WTC11 (cell line): ENCODE data around the gene ATXN7L3. TPM values are rescaled to one million over a fixed set of nuclear protein-coding genes. Genes with fewer than 3 reads are reported as not detected.

Experiments used
- ATAC-seq: fragments of 200-7000 bp; cut with Tn5 transposase; 2 replicates; pipeline ENCODE4 v1.10.0; 2021; ENCODE audit warnings: mild to moderate bottlenecking, moderate library complexity
- CTCF ChIA-PET: fragments of 300-600 bp; sonication (Branson Sonifier 250); formaldehyde crosslinking; loops from one replicate; lab custom pipeline; 2021; ENCODE audit warnings: antibody characterized with exemption; lab: Charles Lee
- POLR2A ChIA-PET: fragments of 350-600 bp; sonication (Branson Sonifier 250); formaldehyde crosslinking; loops from one replicate; lab custom pipeline; 2021; ENCODE audit warnings: antibody characterized with exemption; lab: Charles Lee
- DNase-seq: peaks from one replicate; pipeline ENCODE4 v3.0.0; 2021; ENCODE audit warnings: low spot score
- H3K27ac Mint-ChIP-seq: 2 replicates; pipeline ENCODE4 v1.8.0; 2021; ENCODE audit warnings: mixed read lengths
- H3K27me3 Mint-ChIP-seq: 2 replicates; pipeline ENCODE4 v1.8.0; 2021; ENCODE audit warnings: low read depth, mild to moderate bottlenecking, moderate library complexity, mixed read lengths
- H3K36me3 Mint-ChIP-seq: 2 replicates; pipeline ENCODE4 v1.8.0; 2021; ENCODE audit warnings: mixed read lengths
- H3K4me1 Mint-ChIP-seq: 2 replicates; pipeline ENCODE4 v1.8.0; 2022; ENCODE audit warnings: mixed read lengths
- H3K4me3 Mint-ChIP-seq: 2 replicates; pipeline ENCODE4 v1.8.0; 2021; ENCODE audit warnings: mild to moderate bottlenecking, moderate library complexity, mixed read lengths
- H3K9me3 Mint-ChIP-seq: 2 replicates; pipeline ENCODE4 v1.8.0; 2021; ENCODE audit warnings: mixed read lengths
- ATF3 ChIP-seq: sonication (generic); formaldehyde crosslinking; conservative IDR thresholded peaks from 2 replicates; pipeline ENCODE4 v1.8.1; 2022; ENCODE audit warnings: mild to moderate bottlenecking, missing genetic modification reagents
- ATF6 ChIP-seq: sonication (generic); formaldehyde crosslinking; IDR thresholded peaks from 2 replicates; pipeline ENCODE4 v1.8.1; 2023; ENCODE audit warnings: mild to moderate bottlenecking, missing genetic modification reagents
- CTCF ChIP-seq: fragments of 200-600 bp; IDR thresholded peaks from 2 replicates; pipeline ENCODE4 v1.8.0; 2022; ENCODE audit warnings: antibody characterized with exemption
- ELF4 ChIP-seq: sonication (generic); formaldehyde crosslinking; IDR thresholded peaks from 2 replicates; pipeline ENCODE4 v1.8.1; 2022; ENCODE audit warnings: low read depth, mild to moderate bottlenecking, moderate library complexity, missing genetic modification reagents
- EMX1 ChIP-seq: fragments of 250-450 bp; sonication (Bioruptor Pico); IDR thresholded peaks from 2 replicates; pipeline ENCODE4 v1.8.0; 2021; ENCODE audit warnings: mild to moderate bottlenecking
- FOXP1 ChIP-seq: sonication (generic); formaldehyde crosslinking; IDR thresholded peaks from 2 replicates; pipeline ENCODE4 v1.8.0; 2022; ENCODE audit warnings: missing genetic modification reagents, mild to moderate bottlenecking, moderate library complexity, borderline replicate concordance
- FOXP4 ChIP-seq: sonication (generic); formaldehyde crosslinking; IDR thresholded peaks from 2 replicates; pipeline ENCODE4 v1.8.0; 2022; ENCODE audit warnings: mild to moderate bottlenecking, missing genetic modification reagents
- HMGA2 ChIP-seq: fragments of 250-450 bp; sonication (Bioruptor Pico); IDR thresholded peaks from 2 replicates; pipeline ENCODE4 v1.4.0; 2021; ENCODE audit warnings: mild to moderate bottlenecking, moderate library complexity
- MXD4 ChIP-seq: fragments of 250-450 bp; sonication (Bioruptor Pico); IDR thresholded peaks from 2 replicates; pipeline ENCODE4 v1.8.0; 2021; ENCODE audit warnings: mild to moderate bottlenecking, moderate library complexity, borderline replicate concordance
- NFE2L1 ChIP-seq: sonication (generic); formaldehyde crosslinking; IDR thresholded peaks from 2 replicates; pipeline ENCODE4 v1.8.1; 2023; ENCODE audit warnings: missing genetic modification reagents
- OVOL2 ChIP-seq: fragments of 250-450 bp; sonication (Bioruptor Pico); IDR thresholded peaks from 2 replicates; pipeline ENCODE4 v1.9.0; 2021; ENCODE audit warnings: mild to moderate bottlenecking, borderline replicate concordance
- PRRX2 ChIP-seq: fragments of 250-450 bp; sonication (Bioruptor Pico); IDR thresholded peaks from 2 replicates; pipeline ENCODE4 v1.8.0; 2021; ENCODE audit warnings: mild to moderate bottlenecking
- TEAD1 ChIP-seq: sonication (generic); formaldehyde crosslinking; IDR thresholded peaks from 2 replicates; pipeline ENCODE4 v1.8.0; 2022; ENCODE audit warnings: mild to moderate bottlenecking, missing genetic modification reagents
- TEAD4 ChIP-seq: sonication (generic); formaldehyde crosslinking; IDR thresholded peaks from 2 replicates; pipeline ENCODE4 v1.8.0; 2022; ENCODE audit warnings: mild to moderate bottlenecking, missing genetic modification reagents
- ZBTB21 ChIP-seq: sonication (generic); formaldehyde crosslinking; IDR thresholded peaks from 2 replicates; pipeline ENCODE4 v1.8.1; 2023; ENCODE audit warnings: mild to moderate bottlenecking, missing genetic modification reagents, borderline replicate concordance
- ZBTB43 ChIP-seq: sonication (generic); formaldehyde crosslinking; IDR thresholded peaks from 2 replicates; pipeline ENCODE4 v1.8.1; 2023; ENCODE audit warnings: mild to moderate bottlenecking, missing genetic modification reagents
- total RNA-seq: library from RNA; stranded (reverse); gene quantifications from 3 replicates; pipeline ENCODE4 v1.2.3, GENCODE V29; 2021
- TF ChIP-seq, protein P1 (sequence below): fragments of 250-450 bp; sonication (Bioruptor Pico); conservative IDR thresholded peaks from 2 replicates; pipeline ENCODE4 v1.9.0; 2021; ENCODE audit warnings: mild to moderate bottlenecking

The ATXN7L3 gene
- total RNA-seq, 1 experiment from 2014 or later: 114 TPM

GRCh38 chr17:44212507-44213402 is 13.1 kb upstream of the ATXN7L3 start (continued):
- TF ChIP-seq TEAD4 (CRISPR knock-in tag): no peak
- no peak for TF ChIP-seq PRRX2 (CRISPR knock-in tag)
- TF ChIP-seq, protein P1, sequence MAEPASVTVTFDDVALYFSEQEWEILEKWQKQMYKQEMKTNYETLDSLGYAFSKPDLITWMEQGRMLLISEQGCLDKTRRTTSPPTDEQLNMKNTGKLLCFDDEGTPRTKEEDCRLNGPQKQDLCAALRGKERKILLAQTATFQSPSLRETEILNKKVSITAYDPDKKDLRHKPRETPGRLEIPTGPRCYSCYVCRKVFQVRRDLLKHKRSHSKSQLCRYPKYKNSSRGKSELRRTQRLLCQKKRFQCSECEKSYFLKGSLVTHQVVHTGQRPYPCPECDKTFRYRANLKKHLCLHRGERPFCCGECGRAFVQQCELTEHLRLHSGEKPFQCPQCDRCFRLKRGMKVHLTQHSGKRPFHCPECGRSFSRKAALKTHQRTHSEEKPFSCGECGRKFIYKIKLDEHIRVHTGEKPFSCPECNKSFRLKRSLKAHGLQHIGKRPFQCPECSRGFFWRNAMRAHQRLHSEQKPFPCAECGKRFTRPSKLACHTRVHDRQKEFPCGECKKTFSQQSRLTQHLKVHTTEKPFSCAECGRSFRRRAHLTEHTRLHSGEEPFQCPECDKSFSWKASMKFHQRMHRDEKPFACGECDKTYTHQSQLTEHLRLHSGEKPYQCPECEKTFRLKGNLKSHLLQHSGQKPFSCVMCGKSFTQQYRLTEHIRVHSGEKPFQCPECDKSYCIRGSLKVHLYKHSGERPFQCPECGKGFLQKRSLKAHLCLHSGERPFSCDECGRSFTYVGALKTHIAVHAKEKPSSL (CRISPR knock-in tag): no peak
- TF ChIP-seq NFE2L1 (CRISPR knock-in tag): no peak
- no peak for TF ChIP-seq MXD4
- no peak for TF ChIP-seq ZBTB21 (CRISPR knock-in tag)
- TF ChIP-seq ELF4: no peak
- no peak for TF ChIP-seq CTCF
- TF ChIP-seq TEAD1 (CRISPR knock-in tag): no peak

GRCh38 chr17:44211281-44212265 is 11.9 kb upstream of the ATXN7L3 start:
- TF ChIP-seq HMGA2 (CRISPR knock-in tag) (no peak), FOXP1 (0 out of 2 replicates have a peak, but pooled peaks have one; percentile 26)
- TF ChIP-seq, all 79 proteins: peak for 1
- Mint-ChIP-seq H3K27ac (no peak overlapping the region), H3K4me1 (peaks cover 13% of the 10 kb centered on the region), H3K27me3 (no peaks in the 10 kb centered on the region), H3K4me3 (no peak overlapping the region), H3K9me3 (no peaks in the 10 kb centered on the region), H3K36me3 (peaks cover 60% of the 10 kb centered on the region)
- ATAC-seq (no peak), DNase-seq (no peak)
- POLR2A ChIA-PET: interaction anchor here (0.6 to 2.6 kb wide), 3 partner anchors 10 to 48 kb away, joined by 3 to 13 read pairs (median 3); no protein-coding TSS in a partner anchor
- CTCF ChIA-PET: interaction anchor here (0.7 to 3.9 kb wide), 25 partner anchors 8 to 164 kb away, joined by 3 to 77 read pairs (median 12); partner anchors contain the start of genes ASB16, ATXN7L3, FAM171A2 and GRN

DNA sequence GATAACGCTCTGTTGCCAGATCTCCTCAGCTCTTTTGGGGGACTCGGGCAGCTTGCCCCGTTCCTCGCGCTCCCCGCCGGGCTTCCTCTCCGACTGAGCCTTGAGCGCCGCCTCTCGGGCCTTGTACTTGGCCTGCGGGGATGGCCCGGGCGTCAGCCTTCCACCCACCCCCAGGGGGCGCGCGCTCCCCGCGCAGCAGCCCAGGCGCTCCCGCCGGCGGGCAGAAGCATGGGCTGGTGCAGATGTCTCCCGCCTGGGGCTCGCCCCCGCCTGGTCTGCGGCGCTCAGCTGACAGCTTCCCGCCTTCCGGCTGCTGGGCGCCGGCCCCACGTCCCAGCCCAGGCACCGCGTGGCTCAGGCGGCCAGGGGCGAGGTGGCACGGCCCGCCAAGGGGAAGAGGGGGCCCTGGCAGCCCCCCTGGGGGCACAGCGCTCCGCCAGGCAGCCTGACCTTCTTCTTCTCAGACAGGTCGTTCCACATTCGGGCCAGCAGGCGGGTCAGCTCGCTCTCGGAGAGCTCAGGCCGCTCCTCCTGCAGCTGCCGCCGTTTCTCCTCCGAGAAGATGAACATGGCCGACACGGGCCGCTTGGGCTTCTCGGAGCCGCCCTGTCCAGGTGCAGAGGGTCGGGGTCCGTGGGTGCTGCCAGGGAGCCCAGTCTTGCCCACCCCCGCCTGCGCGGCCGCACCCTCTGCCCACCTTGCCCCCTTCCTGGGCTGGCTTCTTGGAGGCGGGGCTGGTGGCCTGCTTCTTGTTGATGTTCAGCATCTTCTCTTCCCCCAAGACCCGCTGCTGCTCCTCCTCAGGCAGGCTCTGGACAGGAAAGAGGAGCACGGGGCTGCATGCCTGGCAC is 10.9 kb upstream of the ATXN7L3 start:
- Mint-ChIP-seq H3K4me1 (peaks cover 20% of the 10 kb centered on the region), H3K27ac (peak overlapping the region; percentile 42), H3K36me3 (peaks cover 50% of the 10 kb centered on the region), H3K9me3 (no peaks in the 10 kb centered on the region), H3K4me3 (no peak overlapping the region), H3K27me3 (no peaks in the 10 kb centered on the region)
- DNase-seq (peak; percentile 94), ATAC-seq (peak; percentile 89)
- ChIA-PET CTCF (interaction anchor here (0.6 to 3.9 kb wide), 49 partner anchors 8 to 313 kb away, joined by 3 to 77 read pairs (median 6); partner anchors contain the start of genes ASB16, ATXN7L3, FAM171A2 and GRN), POLR2A (interaction anchor here (0.6 to 2.6 kb wide), 6 partner anchors 9 to 144 kb away, joined by 3 to 13 read pairs (median 4); partner anchors contain the start of genes RUNDC3A and UBTF)
- TF ChIP-seq FOXP4 (CRISPR knock-in tag): 0 out of 2 replicates have a peak, but pooled peaks have one; percentile 54
- no peak for TF ChIP-seq EMX1
- no peak for TF ChIP-seq ATF6
- peak; percentile 82 for TF ChIP-seq ZBTB43 (CRISPR knock-in tag)
- no peak for TF ChIP-seq ATF3 (CRISPR knock-in tag)
- TF ChIP-seq OVOL2 (CRISPR knock-in tag): no peak
